Stimulated activated CD4-positive, alpha-beta T cell treated with anti-CD3 and anti-CD28 coated beads, TNF-alpha, amount 100 ng/mL, for 48 hours (primary cell): Measurements from ENCODE around the gene CIC.

Source experiments
- DNase-seq, 3 donors: peaks; one replicate each; pipeline ENCODE4 v3.0.0-alpha.2; 2020; ENCODE audit warnings: low read depth in 3 of 3

CIC gene

GRCh38 chr19:42244347-42245220 is 24.5 kb upstream of the CIC start:
- peak; percentile 84 to 88 (median 86) for DNase-seq

GRCh38 chr19:42245231-42245630 is 23.8 kb upstream of the CIC start:
- no peak for DNase-seq

- no peak for DNase-seq
Measured at GRCh38 chr19:42246143-42246921, 22.7 kb upstream of the CIC start.

- no peak for DNase-seq
Measured at GRCh38 chr19:42246922-42247639, 22.0 kb upstream of the CIC start.

- DNase-seq: no peak
Measured at GRCh38 chr19:42247640-42248199, 21.3 kb upstream of the CIC start.

- no peak for DNase-seq
Measured at GRCh38 chr19:42248270-42249148, 20.5 kb upstream of the CIC start.

- DNase-seq: no peak
Measured at GRCh38 chr19:42249149-42249750, 19.8 kb upstream of the CIC start.

- no peak for DNase-seq
Measured at GRCh38 chr19:42249769-42250168, 19.3 kb upstream of the CIC start.

GRCh38 chr19:42250183-42250665 is 18.8 kb upstream of the CIC start:
- no peak for DNase-seq

GRCh38 chr19:42250666-42251531 is 18.2 kb upstream of the CIC start:
- no peak for DNase-seq

GRCh38 chr19:42251572-42252358 is 17.3 kb upstream of the CIC start:
- no peak for DNase-seq

GRCh38 chr19:42252365-42253244 is 16.4 kb upstream of the CIC start:
- no peak for DNase-seq

- DNase-seq: peak in 1 of 3 donors; percentile 58
Measured at GRCh38 chr19:42253245-42254088, 15.6 kb upstream of the CIC start.

- peak in 2 of 3 donors; percentile 59 to 71 for DNase-seq
Measured at GRCh38 chr19:42254089-42254849, 14.8 kb upstream of the CIC start.

GRCh38 chr19:42254850-42255765 is 13.9 kb upstream of the CIC start, which contains the start of gene ERF:
Gene ERF (minus strand): TSS chr19:42255128. CDS start chr19:42254999, 129 bp downstream.
- peak; percentile 86 to 93 (median 91) for DNase-seq
